ENCODE results near the gene HSP90AB1. TPM values are rescaled to one million over a fixed set of nuclear protein-coding genes. Genes with fewer than 3 reads are reported as not detected.

The HSP90AB1 gene
- total RNA-seq, 3 donors from 2014 or later = 322 to 593 (median 399) TPM

DNA sequence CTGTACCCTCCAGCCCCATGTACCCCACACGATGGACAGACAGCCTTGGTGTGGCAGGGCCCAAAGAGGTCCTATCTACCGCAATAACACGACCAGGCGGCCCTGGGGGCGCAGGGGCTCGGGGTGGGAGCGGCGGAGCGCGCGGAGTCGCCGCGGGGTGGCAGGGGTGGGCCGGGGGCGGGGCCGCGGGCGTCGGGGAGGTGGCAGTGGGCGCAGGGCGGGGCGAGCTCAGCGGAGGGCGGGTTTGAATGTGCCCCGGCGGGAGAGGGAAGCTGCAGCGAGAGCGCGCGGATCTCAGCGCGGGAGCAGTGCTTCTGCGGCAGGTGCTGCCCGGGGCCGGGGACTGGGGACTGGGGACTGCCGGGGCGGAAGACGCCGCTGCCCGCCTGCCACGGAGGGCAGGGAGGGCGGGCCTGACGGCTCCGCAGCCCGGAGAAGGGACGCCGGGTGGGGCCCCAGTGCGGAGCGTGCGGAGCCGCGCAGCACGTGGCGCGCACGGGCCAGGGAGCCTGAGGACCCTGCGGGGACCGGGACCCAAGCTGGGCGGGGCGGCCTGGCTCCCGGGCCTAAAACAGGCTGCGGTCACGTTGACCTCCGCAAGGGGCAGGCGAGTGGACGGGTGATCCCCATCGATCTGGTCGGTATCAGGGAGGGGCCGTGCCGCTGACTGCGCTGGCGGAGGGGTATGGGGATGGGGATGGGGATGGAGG, 23.4 kb upstream of the HSP90AB1 start, which contains the start of gene SLC29A1:
Gene SLC29A1 (plus strand): TSS at position 277 of the 710 bp plus-strand sequence. CDS start 3,719 bp downstream, outside the sequence.
- DNase-seq (peak; percentile 76 to 87 (median 87)), ATAC-seq (peak; percentile 58)
- no peak within 1 kb of the TSS for H3K4me3 ChIP-seq
- intact Hi-C loops (cut with DNase I, micrococcal nuclease) = no loop called here
- no peaks in the 10 kb centered on the region for H3K36me3 ChIP-seq (ENCODE audit: low read depth)
- TF ChIP-seq, protein P1, sequence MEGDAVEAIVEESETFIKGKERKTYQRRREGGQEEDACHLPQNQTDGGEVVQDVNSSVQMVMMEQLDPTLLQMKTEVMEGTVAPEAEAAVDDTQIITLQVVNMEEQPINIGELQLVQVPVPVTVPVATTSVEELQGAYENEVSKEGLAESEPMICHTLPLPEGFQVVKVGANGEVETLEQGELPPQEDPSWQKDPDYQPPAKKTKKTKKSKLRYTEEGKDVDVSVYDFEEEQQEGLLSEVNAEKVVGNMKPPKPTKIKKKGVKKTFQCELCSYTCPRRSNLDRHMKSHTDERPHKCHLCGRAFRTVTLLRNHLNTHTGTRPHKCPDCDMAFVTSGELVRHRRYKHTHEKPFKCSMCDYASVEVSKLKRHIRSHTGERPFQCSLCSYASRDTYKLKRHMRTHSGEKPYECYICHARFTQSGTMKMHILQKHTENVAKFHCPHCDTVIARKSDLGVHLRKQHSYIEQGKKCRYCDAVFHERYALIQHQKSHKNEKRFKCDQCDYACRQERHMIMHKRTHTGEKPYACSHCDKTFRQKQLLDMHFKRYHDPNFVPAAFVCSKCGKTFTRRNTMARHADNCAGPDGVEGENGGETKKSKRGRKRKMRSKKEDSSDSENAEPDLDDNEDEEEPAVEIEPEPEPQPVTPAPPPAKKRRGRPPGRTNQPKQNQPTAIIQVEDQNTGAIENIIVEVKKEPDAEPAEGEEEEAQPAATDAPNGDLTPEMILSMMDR (IDR thresholded peaks at IDR 0.05) = no peak
- H3K9me3 ChIP-seq = no peaks in the 10 kb centered on the region
- peaks cover 37% of the 10 kb centered on the region for H3K4me1 ChIP-seq (ENCODE audit: low read depth)

DNA sequence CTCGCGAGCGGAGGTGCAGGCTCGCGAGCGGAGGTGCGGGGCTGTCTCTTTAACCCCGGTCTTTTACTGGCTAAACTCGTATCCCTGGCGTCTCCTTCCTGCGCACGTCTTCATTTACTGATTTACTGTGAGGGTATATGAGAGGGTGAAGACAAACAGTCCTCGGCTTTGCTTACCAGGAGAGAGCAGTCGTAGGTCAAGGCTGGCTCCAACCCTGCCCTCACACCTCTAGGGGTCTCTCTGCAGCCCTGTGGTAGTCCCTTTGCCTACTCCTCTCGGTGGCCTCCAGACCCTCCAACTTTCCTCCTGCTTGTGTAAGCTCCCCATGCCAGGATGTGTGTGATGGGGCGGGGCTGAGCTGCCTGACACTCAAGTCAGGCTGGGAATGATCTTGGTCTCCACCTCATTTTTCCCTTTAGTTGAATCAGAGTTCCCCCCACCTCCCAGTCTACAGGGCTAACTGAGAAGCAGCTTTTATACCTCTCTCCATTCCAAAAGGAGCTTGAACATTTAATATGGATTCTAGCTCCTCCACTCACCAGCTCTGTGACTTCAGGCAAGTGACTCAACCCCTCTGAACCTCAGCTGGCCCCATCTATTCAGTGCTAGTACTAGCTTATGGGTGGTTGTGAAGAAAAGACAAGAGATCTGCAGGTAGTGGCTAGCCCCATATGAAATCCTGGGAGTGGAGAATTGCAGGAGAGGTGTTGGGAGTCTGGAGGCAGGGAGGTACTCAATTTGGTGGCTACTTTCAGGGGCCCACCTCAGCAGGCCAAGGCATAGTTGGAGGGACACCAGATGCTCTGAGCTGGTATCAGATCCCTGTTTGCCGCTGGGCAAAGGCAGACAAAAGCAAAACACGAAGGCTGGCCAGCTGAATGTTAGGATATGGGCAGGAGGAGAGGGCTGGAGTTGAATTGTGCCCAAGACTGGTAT, 22.6 kb upstream of the HSP90AB1 start:
- Histone ChIP-seq H3K9me3 (no peaks in the 10 kb centered on the region), H3K4me3 (no peak overlapping the region), H3K4me1 (ENCODE audit: low read depth) (peaks cover 29% of the 10 kb centered on the region), H3K36me3 (ENCODE audit: low read depth) (no peaks in the 10 kb centered on the region)
- ATAC-seq = peak; percentile 0
- intact Hi-C loops (cut with DNase I, micrococcal nuclease) = no loop called here
- TF ChIP-seq, protein P1 (IDR thresholded peaks at IDR 0.05) = no peak
- no peak for DNase-seq

DNA sequence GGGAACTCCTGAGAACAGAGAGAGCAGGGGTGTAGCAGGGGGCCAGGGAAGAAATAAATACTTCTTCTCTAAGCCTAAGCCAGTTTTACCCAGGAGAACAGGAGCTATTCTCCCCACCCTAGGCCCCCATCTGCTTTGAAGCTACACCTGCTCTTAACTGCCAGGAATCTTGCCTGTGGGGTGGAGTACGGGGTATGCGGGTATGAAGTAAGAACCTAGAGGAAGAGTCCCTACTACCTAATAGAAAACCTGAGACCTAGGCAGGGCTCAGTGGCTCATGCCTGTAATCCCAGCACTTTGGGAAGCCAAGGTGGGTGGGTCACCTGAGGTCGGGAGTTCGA, 22.0 kb upstream of the HSP90AB1 start:
- H3K4me3 ChIP-seq = no peak overlapping the region
- no peaks in the 10 kb centered on the region for H3K36me3 ChIP-seq (ENCODE audit: low read depth)
- no peaks in the 10 kb centered on the region for H3K9me3 ChIP-seq
- no peak for DNase-seq
- no peak for ATAC-seq
- intact Hi-C loops (cut with DNase I, micrococcal nuclease) = no loop called here
- TF ChIP-seq, protein P1 (IDR thresholded peaks at IDR 0.05) = no peak
- H3K4me1 ChIP-seq (ENCODE audit: low read depth) = peaks cover 24% of the 10 kb centered on the region

DNA sequence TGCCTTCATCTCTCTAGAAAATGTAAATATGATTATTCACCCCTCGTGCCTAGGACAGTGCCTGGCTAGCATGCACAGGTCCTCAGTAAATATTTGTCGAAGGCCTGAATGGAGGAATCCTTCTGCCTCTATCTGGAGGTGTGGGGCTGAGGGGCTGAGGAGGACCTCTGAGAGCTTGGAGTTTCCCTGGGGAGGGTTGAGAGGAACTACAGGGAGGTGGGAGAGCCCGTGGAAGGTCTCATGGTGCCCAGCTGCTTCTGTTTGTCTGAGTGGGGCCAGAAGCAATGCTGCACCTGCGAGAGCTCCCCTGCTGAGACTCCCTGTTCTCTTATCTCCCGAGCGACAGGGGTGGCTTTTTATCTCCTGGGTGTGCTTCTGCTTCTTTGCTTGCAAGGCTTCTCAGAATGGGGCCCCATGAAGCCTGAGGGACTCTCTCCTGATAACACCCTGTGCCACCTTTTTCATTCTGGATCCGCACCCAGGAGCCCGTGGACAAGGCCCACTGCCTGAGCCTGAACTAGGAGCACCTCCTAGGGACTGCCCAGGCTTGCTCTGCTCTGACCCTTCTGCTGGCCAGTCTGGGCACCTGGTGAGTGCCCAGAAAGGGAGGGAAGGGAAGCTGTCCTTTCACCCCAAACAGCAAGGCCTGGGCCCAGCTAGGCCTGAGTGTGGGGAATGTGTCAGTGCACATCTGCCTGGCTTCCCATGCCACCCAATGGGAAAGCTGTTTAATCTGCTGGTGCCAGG, 21.1 kb upstream of the HSP90AB1 start:
- H3K4me3 ChIP-seq = no peak overlapping the region
- no peaks in the 10 kb centered on the region for H3K36me3 ChIP-seq (ENCODE audit: low read depth)
- TF ChIP-seq, protein P1 (IDR thresholded peaks at IDR 0.05) = no peak
- H3K9me3 ChIP-seq = no peaks in the 10 kb centered on the region
- DNase-seq (no peak), ATAC-seq (no peak)
- intact Hi-C loops (cut with DNase I, micrococcal nuclease) = no loop called here
- H3K4me1 ChIP-seq (ENCODE audit: low read depth) = peaks cover 24% of the 10 kb centered on the region

DNA sequence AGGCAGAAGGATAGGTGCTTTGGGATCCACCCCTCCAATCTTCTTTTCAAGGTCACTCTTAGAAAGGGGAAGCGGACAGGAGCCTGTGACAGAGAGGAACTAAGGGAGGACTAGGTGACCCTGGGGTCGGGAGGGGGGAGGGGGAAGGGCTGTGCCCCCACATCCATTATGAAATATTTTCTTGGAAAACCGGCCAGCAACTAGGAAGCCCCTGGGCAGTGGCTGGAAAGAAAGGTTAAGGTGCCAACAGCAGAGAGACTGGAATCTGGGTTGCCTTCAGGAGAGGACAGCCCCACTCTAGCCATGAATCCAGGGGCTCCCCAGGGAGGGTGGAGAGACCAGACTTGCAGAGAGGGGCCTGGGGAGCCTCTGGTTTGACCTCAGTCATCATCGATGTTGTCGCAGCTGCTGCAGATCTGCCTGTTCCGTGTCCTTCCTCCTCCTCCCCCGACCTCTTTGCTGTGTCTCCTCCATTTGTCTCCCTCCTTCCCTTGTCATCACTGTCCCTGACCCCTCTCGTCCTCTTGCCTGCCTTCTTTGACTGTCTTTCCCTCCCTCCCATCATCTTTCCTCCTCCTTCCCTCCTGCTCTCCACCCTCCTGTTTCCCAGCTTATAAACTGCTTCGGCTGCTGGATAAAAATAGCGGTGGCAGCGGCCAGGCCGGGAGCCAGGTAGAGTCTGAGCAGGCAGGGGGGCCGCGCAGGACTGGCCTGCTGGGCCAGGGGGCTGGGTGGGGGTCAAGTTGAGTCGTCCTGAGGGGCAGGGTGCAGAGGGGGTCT, 20.3 kb upstream of the HSP90AB1 start:
- intact Hi-C loops (cut with DNase I, micrococcal nuclease) = no loop called here
- no peak for DNase-seq
- ATAC-seq = no peak
- no peaks in the 10 kb centered on the region for H3K36me3 ChIP-seq (ENCODE audit: low read depth)
- H3K4me3 ChIP-seq = no peak overlapping the region
- no peaks in the 10 kb centered on the region for H3K9me3 ChIP-seq
- H3K4me1 ChIP-seq (ENCODE audit: low read depth) = peaks cover 24% of the 10 kb centered on the region
- TF ChIP-seq, protein P1 (IDR thresholded peaks at IDR 0.05) = no peak

All from mucosa of descending colon (tissue), 3 donors.